ENCODE measurements around the gene CACNB4. TPM values are rescaled to one million over a fixed set of nuclear protein-coding genes. Genes with fewer than 3 reads are reported as not detected.

Gene CACNB4
- total and polyA plus RNA-seq, 9 of the 15 experiments (the other 6 are each of a cell fraction or from before 2014, with no cell fraction given), result 0.01 to 0.20 (median 0.04) TPM; not detected in 1

DNA sequence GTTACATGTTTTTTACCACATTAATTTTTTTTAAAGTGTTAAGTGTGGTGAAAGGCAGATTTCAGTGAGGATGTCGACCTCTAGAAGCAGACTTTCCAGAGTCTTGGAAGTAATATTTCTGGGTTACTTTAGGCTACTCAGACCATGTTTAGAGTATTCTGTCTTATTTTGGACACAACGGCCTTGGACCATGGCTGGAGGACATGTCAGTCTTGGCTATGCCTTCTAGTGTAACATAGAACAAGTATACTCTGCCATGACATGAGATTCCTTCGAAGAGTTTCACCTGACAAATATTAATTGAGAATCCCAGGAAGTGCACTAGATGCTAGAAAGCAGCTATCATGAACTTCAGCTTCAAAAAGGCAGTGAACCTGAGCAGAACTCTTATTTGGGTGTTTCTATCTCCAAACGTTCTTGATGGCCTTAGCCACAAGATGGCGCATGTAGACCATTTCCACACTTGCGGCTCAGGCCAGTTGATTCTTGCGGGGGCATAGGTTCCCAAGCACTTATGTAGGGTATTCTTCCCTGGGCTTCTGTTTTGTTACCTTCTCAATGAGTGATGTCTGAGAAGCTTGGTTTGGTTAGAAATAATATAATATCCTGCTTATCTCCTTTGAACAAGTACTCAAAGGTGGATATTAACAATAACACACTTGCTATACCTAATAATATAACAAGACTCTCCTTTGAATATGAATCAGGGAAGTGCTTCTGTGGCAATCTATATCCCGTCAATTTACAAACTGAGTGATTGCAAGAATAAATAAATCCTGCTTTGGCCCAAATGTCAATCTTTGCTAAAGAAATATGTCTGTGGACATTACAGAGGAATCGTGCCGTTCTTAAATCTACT lies 62.0 kb downstream of the CACNB4 start:
- no TSS peak for BruUV-seq (replicated peaks)
- Histone ChIP-seq H2AFZ (ENCODE audit: low read depth, low read length) (no peak overlapping the region), H4K20me1 (replicated peaks; ENCODE audit: control insufficient read depth, insufficient read depth, low read length) (no peaks in the 10 kb centered on the region), H3K79me2 (ENCODE audit: control insufficient read depth, insufficient read depth, low read length) (no peaks in the 10 kb centered on the region), H3K9me3 (replicated peaks; ENCODE audit: control insufficient read depth, insufficient read depth, low read depth, low read length) (no peaks in the 10 kb centered on the region), H3K4me3 (no peak overlapping the region), H3K27me3 (ENCODE audit: control insufficient read depth in 2 of 2, insufficient read depth in 2 of 2, low read length in 2 of 2) (peaks cover 13 to 41% of the 10 kb centered on the region in 2 experiments; a peak in 4 of 5 replicates), H3K36me3 (ENCODE audit: control insufficient read depth, insufficient read depth, low read length) (no peaks in the 10 kb centered on the region), H3K9ac (ENCODE audit: insufficient read depth in 1 of 2, low read depth in 2 of 2, low read length in 2 of 2) (no peak overlapping the region), H3K4me1 (replicated peaks in 1 of 2; ENCODE audit: control insufficient read depth in 2 of 2, insufficient read depth in 2 of 2, low read length in 2 of 2) (no peaks in the 10 kb centered on the region), H3K4me2 (ENCODE audit: insufficient read depth, low read length) (no peak overlapping the region), H3K27ac (ENCODE audit: extremely low read depth, low read depth, low read length) (no peak overlapping the region), H3K9me1 (ENCODE audit: control insufficient read depth, insufficient read depth, low read length) (no peaks in the 10 kb centered on the region)
- peak; percentile 97 for FAIRE-seq
- ChIA-PET CTCF (ENCODE audit: low intra/inter-chr PET ratio) (interaction anchor here (0.8 to 1.9 kb wide), 4 partner anchors 12 to 598 kb away, joined by 3 to 10 read pairs (median 8); no protein-coding TSS in a partner anchor), POLR2A (no interaction called here)
- intact Hi-C loops (cut with micrococcal nuclease), result loop anchor here (1.0 to 10.0 kb wide), 5 partner anchors 138 to 1484 kb away; partner anchors contain the start of genes FMNL2 and STAM2
- DNase-seq (ENCODE audit: extremely low read depth in 1 of 4, low spot score in 3 of 4), result peak; percentile 58 to 84 (median 66)
- WGBS (ENCODE audit: insufficient coverage, low coverage, missing lambda C conversion rate), result 18% methylated on average over 10 of the region's 10 CpGs
- in situ Hi-C loops (cut with MboI), result no loop called here
- ATAC-seq, result peak; percentile 93
- TF ChIP-seq, protein P1, sequence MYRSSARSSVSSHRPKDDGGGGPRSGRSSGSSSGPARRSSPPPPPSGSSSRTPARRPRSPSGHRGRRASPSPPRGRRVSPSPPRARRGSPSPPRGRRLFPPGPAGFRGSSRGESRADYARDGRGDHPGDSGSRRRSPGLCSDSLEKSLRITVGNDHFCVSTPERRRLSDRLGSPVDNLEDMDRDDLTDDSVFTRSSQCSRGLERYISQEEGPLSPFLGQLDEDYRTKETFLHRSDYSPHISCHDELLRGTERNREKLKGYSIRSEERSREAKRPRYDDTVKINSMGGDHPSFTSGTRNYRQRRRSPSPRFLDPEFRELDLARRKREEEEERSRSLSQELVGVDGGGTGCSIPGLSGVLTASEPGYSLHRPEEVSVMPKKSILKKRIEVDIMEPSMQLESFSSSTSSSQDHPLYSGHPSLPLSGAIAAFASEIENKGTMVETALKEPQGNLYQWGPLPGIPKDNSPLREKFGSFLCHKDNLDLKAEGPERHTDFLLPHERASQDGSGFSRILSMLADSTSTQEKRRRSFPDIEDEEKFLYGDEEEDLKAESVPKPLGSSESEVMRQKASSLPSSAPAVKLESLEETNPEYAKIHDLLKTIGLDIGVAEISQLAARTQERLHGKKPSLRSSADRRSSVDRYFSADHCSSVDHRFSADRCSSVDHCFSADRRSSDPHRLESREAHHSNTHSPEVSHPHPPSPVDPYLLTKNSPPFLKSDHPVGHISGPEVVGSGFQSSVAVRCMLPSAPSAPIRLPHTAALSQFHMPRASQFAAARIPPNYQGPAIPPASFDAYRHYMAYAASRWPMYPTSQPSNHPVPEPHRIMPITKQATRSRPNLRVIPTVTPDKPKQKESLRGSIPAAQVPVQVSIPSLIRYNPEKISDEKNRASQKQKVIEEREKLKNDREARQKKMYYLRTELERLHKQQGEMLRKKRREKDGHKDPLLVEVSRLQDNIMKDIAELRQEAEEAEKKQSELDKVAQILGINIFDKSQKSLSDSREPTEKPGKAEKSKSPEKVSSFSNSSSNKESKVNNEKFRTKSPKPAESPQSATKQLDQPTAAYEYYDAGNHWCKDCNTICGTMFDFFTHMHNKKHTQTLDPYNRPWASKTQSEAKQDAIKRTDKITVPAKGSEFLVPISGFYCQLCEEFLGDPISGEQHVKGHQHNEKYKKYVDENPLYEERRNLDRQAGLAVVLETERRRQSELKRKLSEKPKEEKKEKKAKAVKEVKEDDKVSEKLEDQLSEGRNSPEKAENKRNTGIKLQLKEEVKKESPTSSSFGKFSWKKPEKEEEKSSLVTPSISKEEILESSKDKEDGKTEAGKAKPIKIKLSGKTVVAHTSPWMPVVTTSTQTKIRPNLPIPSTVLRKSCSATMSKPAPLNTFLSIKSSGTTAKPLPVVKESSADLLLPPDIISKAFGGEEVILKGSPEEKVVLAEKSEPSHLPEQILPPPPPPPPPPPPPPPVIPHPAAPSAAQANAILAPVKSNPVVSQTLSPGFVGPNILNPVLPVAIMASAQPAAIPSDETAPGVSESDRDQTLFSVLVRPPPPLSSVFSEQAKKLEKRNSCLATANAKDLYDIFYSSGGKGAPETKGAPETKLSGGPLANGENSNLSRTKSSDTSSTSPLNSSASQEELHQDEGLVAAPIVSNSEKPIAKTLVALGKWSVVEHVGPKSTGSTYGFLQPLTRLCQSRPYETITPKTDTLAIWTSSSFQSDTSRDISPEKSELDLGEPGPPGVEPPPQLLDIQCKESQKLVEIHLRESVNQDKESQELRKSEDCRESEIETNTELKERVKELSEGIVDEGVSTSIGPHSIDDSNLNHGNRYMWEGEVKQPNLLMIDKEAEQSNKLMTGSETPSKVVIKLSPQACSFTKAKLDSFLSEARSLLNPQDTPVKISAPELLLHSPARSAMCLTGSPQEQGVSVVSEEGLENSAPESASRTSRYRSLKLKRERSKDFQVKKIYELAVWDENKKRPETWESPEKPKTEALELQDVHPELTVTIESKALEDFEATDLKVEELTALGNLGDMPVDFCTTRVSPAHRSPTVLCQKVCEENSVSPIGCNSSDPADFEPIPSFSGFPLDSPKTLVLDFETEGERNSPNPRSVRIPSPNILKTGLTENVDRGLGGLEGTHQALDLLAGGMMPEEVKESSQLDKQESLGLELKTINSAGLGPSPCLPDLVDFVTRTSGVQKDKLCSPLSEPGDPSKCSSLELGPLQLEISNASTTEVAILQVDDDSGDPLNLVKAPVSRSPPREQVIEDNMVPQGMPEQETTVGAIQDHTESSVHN (IDR thresholded peaks at IDR 0.05; ENCODE audit: borderline replicate concordance in 1 of 2, low read depth in 1 of 2), result no peak
- TF ChIP-seq, protein P2, sequence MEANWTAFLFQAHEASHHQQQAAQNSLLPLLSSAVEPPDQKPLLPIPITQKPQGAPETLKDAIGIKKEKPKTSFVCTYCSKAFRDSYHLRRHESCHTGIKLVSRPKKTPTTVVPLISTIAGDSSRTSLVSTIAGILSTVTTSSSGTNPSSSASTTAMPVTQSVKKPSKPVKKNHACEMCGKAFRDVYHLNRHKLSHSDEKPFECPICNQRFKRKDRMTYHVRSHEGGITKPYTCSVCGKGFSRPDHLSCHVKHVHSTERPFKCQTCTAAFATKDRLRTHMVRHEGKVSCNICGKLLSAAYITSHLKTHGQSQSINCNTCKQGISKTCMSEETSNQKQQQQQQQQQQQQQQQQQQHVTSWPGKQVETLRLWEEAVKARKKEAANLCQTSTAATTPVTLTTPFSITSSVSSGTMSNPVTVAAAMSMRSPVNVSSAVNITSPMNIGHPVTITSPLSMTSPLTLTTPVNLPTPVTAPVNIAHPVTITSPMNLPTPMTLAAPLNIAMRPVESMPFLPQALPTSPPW (CRISPR knock-in tag; IDR thresholded peaks at IDR 0.05), result peak; percentile 26; the same call in 1 of the 2 replicates
- TF ChIP-seq CC2D1A (IDR thresholded peaks at IDR 0.05) (peak; percentile 72), MBD2 (IDR thresholded peaks at IDR 0.05; ENCODE audit: borderline replicate concordance, low read depth) (no peak), STAG1 (CRISPR knock-in tag; IDR thresholded peaks at IDR 0.05; ENCODE audit: borderline replicate concordance) (peak; percentile 89), PCBP1 (IDR thresholded peaks at IDR 0.05; ENCODE audit: low read depth, low read length, poor library complexity, severe bottlenecking) (no peak), PCBP2 (IDR thresholded peaks at IDR 0.05; ENCODE audit: low read depth, low read length, poor library complexity, severe bottlenecking) (no peak), ZNF165 (CRISPR knock-in tag; IDR thresholded peaks at IDR 0.05; ENCODE audit: borderline replicate concordance) (no peak)
- TF ChIP-seq, protein P3, sequence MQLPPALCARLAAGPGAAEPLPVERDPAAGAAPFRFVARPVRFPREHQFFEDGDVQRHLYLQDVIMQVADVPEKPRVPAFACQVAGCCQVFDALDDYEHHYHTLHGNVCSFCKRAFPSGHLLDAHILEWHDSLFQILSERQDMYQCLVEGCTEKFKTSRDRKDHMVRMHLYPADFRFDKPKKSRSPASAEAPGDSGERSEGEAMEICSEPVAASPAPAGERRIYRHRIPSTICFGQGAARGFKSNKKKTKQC (CRISPR knock-in tag; IDR thresholded peaks at IDR 0.05), result no peak

Data from K562 (cell line).